Panc1 (cell line): Measurements from ENCODE around the gene SERPINB1. TPM values are rescaled to one million over a fixed set of nuclear protein-coding genes. Genes with fewer than 3 reads are reported as not detected.

Source experiments
- ATAC-seq: fragments of 200-7000 bp; cut with Tn5 transposase; 2 replicates; pipeline ENCODE4 v1.9.1; 2020; ENCODE audit warnings: mild to moderate bottlenecking, moderate library complexity
- BruUV-seq: library from RNA; stranded (reverse); fragments of 400-500 nt; replicated peaks from 2 replicates; lab custom pipeline; 2021; lab: Mats Ljungman, UMichigan
- CTCF ChIA-PET: fragments of 300-600 bp; sonication (Branson Sonifier 250); formaldehyde crosslinking; loops from one replicate; lab custom pipeline; 2022; ENCODE audit warnings: antibody characterized with exemption; lab: Charles Lee
- POLR2A ChIA-PET: fragments of 300-600 bp; sonication (Branson Sonifier 250); formaldehyde crosslinking; loops from one replicate; lab custom pipeline; 2022; ENCODE audit warnings: antibody characterized with exemption; lab: Charles Lee
- DNase-seq: peaks from one replicate; pipeline ENCODE4 v3.0.0-alpha.2; 2010; ENCODE audit warnings: low read depth, low spot score
- H3K27ac ChIP-seq: 2 replicates; pipeline ENCODE4 v1.5.1; 2011; ENCODE audit warnings: mild to moderate bottlenecking, low read length, inconsistent platforms
- H3K27me3 ChIP-seq: fragments of 200-500 bp; sonication (Bioruptor generic); 2 replicates; pipeline ENCODE4 v1.6.0; 2014; ENCODE audit warnings: low read length, inconsistent platforms; ENCODE audit not compliant: control insufficient read depth, insufficient read depth
- H3K36me3 ChIP-seq: fragments of 200-500 bp; sonication (Bioruptor generic); 2 replicates; pipeline ENCODE4 v1.5.1; 2014; ENCODE audit warnings: inconsistent platforms, mild to moderate bottlenecking, low read length, moderate library complexity; ENCODE audit not compliant: control insufficient read depth, insufficient read depth
- H3K4me1 ChIP-seq: 2 replicates; pipeline ENCODE4 v1.5.1; 2011; ENCODE audit warnings: inconsistent platforms, mild to moderate bottlenecking, low read length, moderate library complexity; ENCODE audit not compliant: control insufficient read depth, insufficient read depth
- H3K4me3 ChIP-seq, 2 experiments: 2 replicates each; pipeline ENCODE4 v1.5.1; 2011 to 2012; ENCODE audit warnings: low read depth in 2 of 2, low read length in 2 of 2, mild to moderate bottlenecking in 2 of 2, inconsistent platforms in 1 of 2, moderate library complexity in 1 of 2
- H3K9me3 ChIP-seq: fragments of 200-500 bp; sonication (Bioruptor generic); 2 replicates; pipeline ENCODE4 v1.5.1; 2014; ENCODE audit warnings: low read depth, mild to moderate bottlenecking, inconsistent platforms, low read length, moderate library complexity; ENCODE audit not compliant: control insufficient read depth, insufficient read depth
- POLR2AphosphoS5 ChIP-seq: IDR thresholded peaks from 2 replicates; pipeline ENCODE4 v1.6.1; 2012; ENCODE audit warnings: mild to moderate bottlenecking, low read depth, low read length, moderate library complexity
- SIN3A ChIP-seq: IDR thresholded peaks from 2 replicates; pipeline ENCODE4 v1.6.1; 2012; ENCODE audit warnings: low read depth, mild to moderate bottlenecking, low read length, moderate library complexity, borderline replicate concordance; ENCODE audit not compliant: insufficient read depth
- TCF7L2 ChIP-seq: IDR thresholded peaks from 2 replicates; pipeline ENCODE4 v1.6.1; 2011; ENCODE audit warnings: mild to moderate bottlenecking, low read depth, low read length, inconsistent platforms
- in situ Hi-C: cut with HindIII; loops from 2 replicates; pipeline ENCODE4 v1.10.0; 2016; ENCODE audit warnings: low sequenced_read_pairs, low pct_unique_long_range_greater_than_20kb
- intact Hi-C: fragments of 100-400 bp; cut with micrococcal nuclease; formaldehyde crosslinking; loops from one replicate; pipeline ENCODE4 v1.10.0; 2022; ENCODE audit not compliant: unreplicated experiment
- total RNA-seq: library from RNA; stranded (reverse); gene quantifications from one replicate; pipeline ENCODE4 v1.2.1, GENCODE V29; 2021; ENCODE audit not compliant: unreplicated experiment
- TF ChIP-seq, protein P1 (sequence below): fragments of 450-650 bp; IDR thresholded peaks from 2 replicates; pipeline ENCODE4 v1.5.1; 2017; ENCODE audit warnings: mild to moderate bottlenecking
- TF ChIP-seq, protein P2 (sequence below), 2 experiments: IDR thresholded peaks; 2 replicates each; pipeline ENCODE4 v1.6.1; 2011 to 2012; ENCODE audit warnings: low read depth in 2 of 2, control low read depth in 1 of 2, low read length in 1 of 2, mild to moderate bottlenecking in 1 of 2, moderate library complexity in 1 of 2; ENCODE audit not compliant: insufficient read depth in 1 of 2

Gene SERPINB1
- total RNA-seq, 1 experiment from 2014 or later, result 40.8 TPM

DNA sequence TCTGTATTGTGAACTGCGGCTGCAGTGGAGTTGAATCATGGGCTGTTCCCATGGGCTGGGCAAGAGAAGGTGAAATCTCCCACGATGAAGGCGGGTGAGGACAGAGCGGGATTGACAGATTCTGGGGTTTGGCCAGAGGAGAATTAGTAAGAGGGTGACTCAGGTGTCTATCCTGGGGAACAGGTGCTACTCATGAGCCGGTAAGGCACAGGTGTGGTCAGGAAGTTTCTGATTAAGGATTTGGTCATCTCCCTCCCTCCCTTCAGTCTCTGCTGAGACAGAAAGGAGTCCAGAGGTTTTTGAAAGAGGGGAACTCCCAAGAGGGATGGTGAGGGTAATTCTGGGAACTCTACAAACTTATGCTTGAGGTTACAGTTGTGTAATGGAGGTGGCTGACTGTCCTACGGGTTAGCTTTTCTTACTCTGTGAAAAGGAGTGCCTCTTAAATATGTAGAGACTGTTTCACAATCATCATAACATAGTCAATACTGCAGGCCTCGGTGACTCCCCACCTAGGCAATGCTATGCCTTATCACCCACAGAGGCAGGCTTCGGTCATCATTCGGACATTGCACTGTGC lies 31.5 kb downstream of the SERPINB1 start:
- no peak overlapping the region for H3K4me3 ChIP-seq
- POLR2A ChIA-PET, result no interaction called here
- CTCF ChIA-PET, result no interaction called here
- no peak for DNase-seq
- no peaks in the 10 kb centered on the region for H3K27me3 ChIP-seq
- no peak for TF ChIP-seq TCF7L2
- TF ChIP-seq POLR2AphosphoS5, result no peak
- TF ChIP-seq, protein P1, sequence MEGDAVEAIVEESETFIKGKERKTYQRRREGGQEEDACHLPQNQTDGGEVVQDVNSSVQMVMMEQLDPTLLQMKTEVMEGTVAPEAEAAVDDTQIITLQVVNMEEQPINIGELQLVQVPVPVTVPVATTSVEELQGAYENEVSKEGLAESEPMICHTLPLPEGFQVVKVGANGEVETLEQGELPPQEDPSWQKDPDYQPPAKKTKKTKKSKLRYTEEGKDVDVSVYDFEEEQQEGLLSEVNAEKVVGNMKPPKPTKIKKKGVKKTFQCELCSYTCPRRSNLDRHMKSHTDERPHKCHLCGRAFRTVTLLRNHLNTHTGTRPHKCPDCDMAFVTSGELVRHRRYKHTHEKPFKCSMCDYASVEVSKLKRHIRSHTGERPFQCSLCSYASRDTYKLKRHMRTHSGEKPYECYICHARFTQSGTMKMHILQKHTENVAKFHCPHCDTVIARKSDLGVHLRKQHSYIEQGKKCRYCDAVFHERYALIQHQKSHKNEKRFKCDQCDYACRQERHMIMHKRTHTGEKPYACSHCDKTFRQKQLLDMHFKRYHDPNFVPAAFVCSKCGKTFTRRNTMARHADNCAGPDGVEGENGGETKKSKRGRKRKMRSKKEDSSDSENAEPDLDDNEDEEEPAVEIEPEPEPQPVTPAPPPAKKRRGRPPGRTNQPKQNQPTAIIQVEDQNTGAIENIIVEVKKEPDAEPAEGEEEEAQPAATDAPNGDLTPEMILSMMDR, result no peak
- intact Hi-C loops (no loop called here), in situ Hi-C loops (no loop called here)
- no peak overlapping the region for H3K27ac ChIP-seq
- no peaks in the 10 kb centered on the region for H3K36me3 ChIP-seq
- no peaks in the 10 kb centered on the region for H3K4me1 ChIP-seq
- no peaks in the 10 kb centered on the region for H3K9me3 ChIP-seq
- no peak for ATAC-seq
- no TSS peak for BruUV-seq

DNA sequence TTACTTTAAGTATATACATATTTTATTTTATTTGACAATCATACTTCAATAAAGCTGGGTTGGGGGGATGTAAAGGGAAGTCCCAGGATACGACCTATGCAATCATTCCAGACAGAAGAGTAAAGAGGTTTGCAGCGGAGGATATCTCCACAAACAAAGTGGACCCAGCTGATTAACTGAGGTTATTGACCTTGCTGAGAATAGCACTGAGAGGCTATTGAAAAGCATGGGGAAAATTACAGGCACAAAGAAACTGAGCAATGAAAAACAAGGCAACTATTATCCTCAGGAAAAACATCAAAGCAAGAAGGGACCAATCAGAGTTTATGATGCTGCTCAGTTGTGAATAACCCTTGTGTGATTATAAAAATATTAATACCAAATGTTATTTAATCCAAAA lies 32.6 kb downstream of the SERPINB1 start:
- BruUV-seq, result no TSS peak
- TF ChIP-seq POLR2AphosphoS5 (no peak), SIN3A (no peak), TCF7L2 (no peak)
- TF ChIP-seq, protein P1, result no peak
- TF ChIP-seq, protein P2, sequence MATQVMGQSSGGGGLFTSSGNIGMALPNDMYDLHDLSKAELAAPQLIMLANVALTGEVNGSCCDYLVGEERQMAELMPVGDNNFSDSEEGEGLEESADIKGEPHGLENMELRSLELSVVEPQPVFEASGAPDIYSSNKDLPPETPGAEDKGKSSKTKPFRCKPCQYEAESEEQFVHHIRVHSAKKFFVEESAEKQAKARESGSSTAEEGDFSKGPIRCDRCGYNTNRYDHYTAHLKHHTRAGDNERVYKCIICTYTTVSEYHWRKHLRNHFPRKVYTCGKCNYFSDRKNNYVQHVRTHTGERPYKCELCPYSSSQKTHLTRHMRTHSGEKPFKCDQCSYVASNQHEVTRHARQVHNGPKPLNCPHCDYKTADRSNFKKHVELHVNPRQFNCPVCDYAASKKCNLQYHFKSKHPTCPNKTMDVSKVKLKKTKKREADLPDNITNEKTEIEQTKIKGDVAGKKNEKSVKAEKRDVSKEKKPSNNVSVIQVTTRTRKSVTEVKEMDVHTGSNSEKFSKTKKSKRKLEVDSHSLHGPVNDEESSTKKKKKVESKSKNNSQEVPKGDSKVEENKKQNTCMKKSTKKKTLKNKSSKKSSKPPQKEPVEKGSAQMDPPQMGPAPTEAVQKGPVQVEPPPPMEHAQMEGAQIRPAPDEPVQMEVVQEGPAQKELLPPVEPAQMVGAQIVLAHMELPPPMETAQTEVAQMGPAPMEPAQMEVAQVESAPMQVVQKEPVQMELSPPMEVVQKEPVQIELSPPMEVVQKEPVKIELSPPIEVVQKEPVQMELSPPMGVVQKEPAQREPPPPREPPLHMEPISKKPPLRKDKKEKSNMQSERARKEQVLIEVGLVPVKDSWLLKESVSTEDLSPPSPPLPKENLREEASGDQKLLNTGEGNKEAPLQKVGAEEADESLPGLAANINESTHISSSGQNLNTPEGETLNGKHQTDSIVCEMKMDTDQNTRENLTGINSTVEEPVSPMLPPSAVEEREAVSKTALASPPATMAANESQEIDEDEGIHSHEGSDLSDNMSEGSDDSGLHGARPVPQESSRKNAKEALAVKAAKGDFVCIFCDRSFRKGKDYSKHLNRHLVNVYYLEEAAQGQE (IDR thresholded peaks at IDR 0.05; ENCODE audit: insufficient read depth in 1 of 2, low read depth in 2 of 2, low read length in 1 of 2), result no peak
- in situ Hi-C loops, result no loop called here
- Histone ChIP-seq H3K9me3 (no peaks in the 10 kb centered on the region), H3K27ac (no peak overlapping the region), H3K4me1 (no peaks in the 10 kb centered on the region), H3K4me3 (no peak overlapping the region), H3K27me3 (no peaks in the 10 kb centered on the region), H3K36me3 (no peaks in the 10 kb centered on the region)
- ChIA-PET CTCF (no interaction called here), POLR2A (interaction anchor here (0.5 kb wide), 1 partner anchor 18 kb away, joined by 4 read pairs; no protein-coding TSS in a partner anchor)
- intact Hi-C loops, result no loop called here
- ATAC-seq (no peak), DNase-seq (no peak)
